ENCODE measurements around the gene AIF1. TPM values are rescaled to one million over a fixed set of nuclear protein-coding genes. Genes with fewer than 3 reads are reported as not detected.
A peak's percentile ranks its signal among the peaks of the same experiment; 100 is the strongest.

The AIF1 gene
- total RNA-seq, 4 donors from 2014 or later, result 6.1 to 112 (median 11.2) TPM

DNA sequence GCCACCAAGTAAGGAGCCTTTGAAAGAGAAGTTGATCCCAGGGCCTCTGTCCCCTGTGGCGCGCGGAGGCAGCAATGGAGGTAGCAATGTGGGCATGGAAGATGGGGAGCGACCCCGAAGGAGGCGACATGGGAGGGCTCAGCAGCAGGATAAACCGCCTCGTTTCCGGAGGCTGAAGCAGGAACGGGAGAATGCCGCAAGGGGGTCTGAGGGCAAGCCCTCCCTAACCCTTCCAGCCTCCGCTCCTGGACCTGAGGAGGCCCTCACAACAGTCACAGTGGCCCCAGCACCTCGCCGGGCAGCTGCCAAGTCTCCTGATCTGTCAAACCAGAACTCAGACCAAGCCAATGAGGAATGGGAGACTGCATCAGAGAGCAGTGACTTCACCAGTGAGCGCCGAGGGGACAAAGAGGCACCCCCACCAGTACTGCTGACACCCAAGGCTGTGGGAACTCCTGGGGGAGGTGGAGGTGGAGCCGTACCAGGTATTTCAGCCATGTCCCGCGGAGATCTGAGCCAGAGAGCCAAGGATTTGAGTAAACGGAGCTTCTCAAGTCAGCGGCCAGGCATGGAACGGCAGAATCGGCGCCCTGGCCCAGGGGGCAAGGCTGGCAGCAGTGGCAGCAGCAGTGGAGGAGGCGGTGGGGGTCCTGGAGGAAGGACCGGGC lies 17.4 kb downstream of the AIF1 start:
- Histone ChIP-seq H3K27me3 (no peaks in the 10 kb centered on the region), H3K4me3 (no peak overlapping the region), H3K9me3 (no peaks in the 10 kb centered on the region), H3K4me1 (no peaks in the 10 kb centered on the region), H3K27ac (no peak overlapping the region), H3K36me3 (peaks cover 0 to 99% (median 0%) of the 10 kb centered on the region in 3 donors)
- TF ChIP-seq POLR2A (IDR thresholded peaks at IDR 0.05) (no peak), CTCF (IDR thresholded peaks at IDR 0.05) (no peak)
- no peak for DNase-seq

DNA sequence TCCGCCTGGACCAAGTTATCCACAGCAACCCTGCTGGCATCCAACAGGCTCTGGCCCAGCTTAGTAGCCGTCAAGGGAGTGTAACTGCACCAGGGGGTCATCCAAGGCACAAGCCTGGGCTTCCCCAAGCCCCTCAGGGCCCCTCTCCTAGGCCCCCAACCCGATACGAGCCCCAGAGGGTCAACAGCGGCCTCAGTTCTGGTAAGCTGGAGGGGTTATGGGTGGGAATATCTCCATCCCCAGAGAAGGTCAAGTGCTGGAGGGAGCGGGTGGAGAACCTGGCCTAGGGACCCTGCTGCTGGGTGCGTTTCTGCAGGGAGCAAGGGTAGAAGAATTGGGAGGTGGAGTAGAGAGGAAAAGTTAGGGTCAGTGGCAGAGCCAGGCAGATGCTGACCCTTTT lies 18.4 kb downstream of the AIF1 start:
- no peak for TF ChIP-seq CTCF (IDR thresholded peaks at IDR 0.05)
- Histone ChIP-seq H3K4me1 (no peaks in the 10 kb centered on the region), H3K27me3 (no peaks in the 10 kb centered on the region), H3K27ac (no peak overlapping the region), H3K9me3 (no peaks in the 10 kb centered on the region), H3K36me3 (peaks cover 0 to 99% (median 0%) of the 10 kb centered on the region in 3 donors), H3K4me3 (no peak overlapping the region)
- no peak for DNase-seq

- no peak overlapping the region for H3K27ac ChIP-seq
- H3K27me3 ChIP-seq, result no peaks in the 10 kb centered on the region
- H3K4me3 ChIP-seq, result no peak overlapping the region
- H3K36me3 ChIP-seq, result peaks cover 0 to 98% (median 0%) of the 10 kb centered on the region in 3 donors
- H3K9me3 ChIP-seq, result no peaks in the 10 kb centered on the region
- DNase-seq, result no peak
- TF ChIP-seq CTCF (IDR thresholded peaks at IDR 0.05), result no peak
- TF ChIP-seq POLR2A (IDR thresholded peaks at IDR 0.05), result no peak
- H3K4me1 ChIP-seq, result no peaks in the 10 kb centered on the region
Measured at GRCh38 chr6:31634131-31634530, 19.1 kb downstream of the AIF1 start.

- H3K9me3 ChIP-seq, result no peaks in the 10 kb centered on the region
- DNase-seq, result no peak
- no peaks in the 10 kb centered on the region for H3K27me3 ChIP-seq
- no peak overlapping the region for H3K4me3 ChIP-seq
- peaks cover 0 to 98% (median 0%) of the 10 kb centered on the region in 3 donors for H3K36me3 ChIP-seq
- no peaks in the 10 kb centered on the region for H3K4me1 ChIP-seq
- TF ChIP-seq POLR2A (IDR thresholded peaks at IDR 0.05) (no peak), CTCF (IDR thresholded peaks at IDR 0.05) (no peak)
- H3K27ac ChIP-seq, result no peak overlapping the region
Measured at GRCh38 chr6:31634969-31635575, 20.0 kb downstream of the AIF1 start.

DNA sequence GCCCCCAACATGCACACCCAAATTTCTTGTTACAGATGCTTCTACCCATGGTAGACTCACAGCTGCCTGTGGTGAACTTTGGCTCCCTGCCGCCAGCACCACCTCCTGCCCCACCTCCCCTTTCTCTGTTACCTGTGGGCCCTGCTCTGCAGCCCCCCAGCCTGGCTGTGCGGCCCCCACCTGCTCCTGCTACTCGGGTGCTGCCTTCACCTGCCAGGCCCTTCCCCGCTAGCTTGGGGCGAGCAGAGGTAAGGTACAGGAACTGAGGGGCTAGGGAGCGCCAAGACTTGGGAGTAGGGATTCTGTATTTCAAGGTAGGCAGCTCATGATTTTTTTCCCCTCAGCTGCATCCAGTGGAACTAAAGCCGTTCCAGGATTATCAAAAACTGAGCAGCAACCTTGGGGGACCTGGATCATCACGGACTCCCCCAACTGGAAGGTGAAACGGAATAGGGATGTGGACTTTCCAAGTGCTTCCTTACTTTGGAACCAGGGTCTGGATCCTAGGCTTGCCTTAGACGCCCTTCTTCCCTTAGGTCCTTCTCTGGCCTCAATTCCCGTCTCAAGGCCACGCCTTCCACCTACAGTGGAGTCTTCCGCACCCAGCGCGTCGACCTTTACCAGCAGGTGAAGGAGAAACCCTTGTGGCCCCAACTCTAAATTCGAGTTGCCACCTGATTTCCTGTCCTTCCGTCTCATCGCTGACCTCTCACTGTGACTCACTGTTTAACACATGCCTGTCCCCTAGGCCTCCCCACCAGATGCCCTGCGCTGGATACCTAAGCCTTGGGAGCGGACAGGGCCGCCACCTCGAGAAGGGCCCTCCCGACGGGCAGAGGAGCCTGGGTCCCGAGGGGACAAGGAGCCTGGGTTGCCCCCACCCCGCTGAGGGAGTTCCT lies 21.9 kb downstream of the AIF1 start:
- H3K36me3 ChIP-seq, result peaks cover 0 to 98% (median 1%) of the 10 kb centered on the region in 3 donors
- no peak overlapping the region for H3K27ac ChIP-seq
- peak in 1 of 3 donors; percentile 27 for DNase-seq
- H3K9me3 ChIP-seq, result no peaks in the 10 kb centered on the region
- no peak overlapping the region for H3K4me3 ChIP-seq
- no peaks in the 10 kb centered on the region for H3K4me1 ChIP-seq
- TF ChIP-seq POLR2A (IDR thresholded peaks at IDR 0.05), result no peak
- TF ChIP-seq CTCF (IDR thresholded peaks at IDR 0.05), result no peak
- no peaks in the 10 kb centered on the region for H3K27me3 ChIP-seq
